Keratinocyte (primary cell): ENCODE data around the gene NUP37. TPM values are rescaled to one million over a fixed set of nuclear protein-coding genes. Genes with fewer than 3 reads are reported as not detected.

ENCODE experiments used
- DNase-seq: peaks from one replicate; pipeline ENCODE4 v3.0.0-alpha.2; 2011; ENCODE audit warnings: low read depth, missing footprints, low spot score
- FAIRE-seq: peaks from 2 replicates; lab custom pipeline; 2011; peaks lifted over from hg19 to GRCh38; lab: Jason Lieb, UNC
- H2AFZ ChIP-seq: 2 replicates; pipeline ENCODE4 v1.6.0; 2012; ENCODE audit warnings: low read length, control low read depth, inconsistent platforms; ENCODE audit not compliant: control insufficient read depth
- H3K27ac ChIP-seq: 2 replicates; pipeline ENCODE4 v1.5.1; 2011; ENCODE audit warnings: low read length; ENCODE audit not compliant: control insufficient read depth, insufficient read depth
- H3K27me3 ChIP-seq: 3 replicates; pipeline ENCODE4 v1.6.0; 2011; ENCODE audit warnings: low read length; ENCODE audit not compliant: control insufficient read depth, insufficient read depth; ENCODE audit errors: extremely low read depth
- H3K36me3 ChIP-seq, 2 experiments: 2 replicates in 1 of 2; 3 replicates in 1 of 2; pipeline ENCODE4 v1.5.1; 2011; ENCODE audit warnings: low read length in 2 of 2, mild to moderate bottlenecking in 1 of 2; ENCODE audit not compliant: control insufficient read depth in 2 of 2, insufficient read depth in 2 of 2; ENCODE audit errors: extremely low read depth in 1 of 2
- H3K4me1 ChIP-seq: 3 replicates; pipeline ENCODE4 v1.5.1; 2011; ENCODE audit warnings: low read length; ENCODE audit not compliant: control insufficient read depth, insufficient read depth; ENCODE audit errors: extremely low read depth
- H3K4me2 ChIP-seq: 3 replicates; pipeline ENCODE4 v1.6.0; 2011; ENCODE audit warnings: low read depth, low read length; ENCODE audit not compliant: control insufficient read depth, insufficient read depth; ENCODE audit errors: extremely low read depth
- H3K4me3 ChIP-seq, 3 experiments: fragments of 200-600 bp in 1 of 3; sonication (generic) in 1 of 3; 2 replicates in 2 of 3; 3 replicates in 1 of 3; pipeline ENCODE4 v1.5.1; 2011 to 2016; ENCODE audit warnings: low read length in 3 of 3, mild to moderate bottlenecking in 3 of 3, control low read depth in 2 of 3, inconsistent platforms in 1 of 3, low read depth in 1 of 3, mixed read lengths in 1 of 3, mixed run types in 1 of 3, moderate library complexity in 1 of 3; ENCODE audit not compliant: control insufficient read depth in 2 of 3, insufficient read depth in 2 of 3; ENCODE audit errors: extremely low read depth in 1 of 3
- H3K79me2 ChIP-seq: 2 replicates; pipeline ENCODE4 v1.6.0; 2012; ENCODE audit warnings: low read length; ENCODE audit not compliant: control insufficient read depth, insufficient read depth
- H3K9ac ChIP-seq: 3 replicates; pipeline ENCODE4 v1.6.0; 2011; ENCODE audit warnings: low read length; ENCODE audit not compliant: control insufficient read depth, insufficient read depth; ENCODE audit errors: extremely low read depth
- H3K9me1 ChIP-seq: 3 replicates; pipeline ENCODE4 v1.6.0; 2011; ENCODE audit warnings: low read length; ENCODE audit not compliant: control insufficient read depth, insufficient read depth; ENCODE audit errors: extremely low read depth
- H3K9me3 ChIP-seq: 2 replicates; pipeline ENCODE4 v1.5.1; 2012; ENCODE audit warnings: low read depth, low read length; ENCODE audit not compliant: control insufficient read depth
- H4K20me1 ChIP-seq: 3 replicates; pipeline ENCODE4 v1.6.0; 2011; ENCODE audit warnings: low read length; ENCODE audit not compliant: control insufficient read depth, insufficient read depth; ENCODE audit errors: extremely low read depth
- CTCF ChIP-seq, 3 experiments: IDR thresholded peaks in 1 of 3; conservative IDR thresholded peaks in 1 of 3; optimal IDR thresholded peaks in 1 of 3; 2 replicates in 2 of 3; 3 replicates in 1 of 3; pipeline versions ENCODE3 to v1.5.1; 2011; ENCODE audit warnings: low read length in 3 of 3, mild to moderate bottlenecking in 3 of 3, moderate library complexity in 2 of 3, control low read depth in 1 of 3, inconsistent platforms in 1 of 3; ENCODE audit not compliant: insufficient read depth in 2 of 3; ENCODE audit errors: extremely low read depth in 1 of 3
- EZH2 ChIP-seq: IDR thresholded peaks from one replicate; pipeline ENCODE4 v1.6.1; 2012; ENCODE audit warnings: inconsistent platforms, mild to moderate bottlenecking, low read length, moderate library complexity
- dilution Hi-C: fragments of 300-500 bp; cut with MboI; formaldehyde crosslinking; loops from one replicate; pipeline ENCODE4 v1.7.0; 2020; ENCODE audit warnings: low sequenced_read_pairs; ENCODE audit not compliant: extremely low pct_ligation_motif_present
- polyA plus RNA-seq, 5 experiments: library from polyadenylated mRNA; depleted of rRNA in 3 of 5; stranded (reverse) in 3 of 5; stranded (forward) in 1 of 5; unstranded in 1 of 5; fragments of >200 nt; gene quantifications; 1 replicate in 1 of 5; 2 replicates in 3 of 5; 3 replicates in 1 of 5; pipeline versions ENCODE4 v1.2.1 to v1.2.3, GENCODE V29; 2011 to 2012; ENCODE audit warnings: missing spikeins in 2 of 5, low read depth in 1 of 5, low replicate concordance in 1 of 5

The NUP37 gene
- polyA plus RNA-seq, 1 donor (not counting 4 experiments of a cell fraction or from before 2014, with no cell fraction given) = 89.8 TPM

GRCh38 chr12:102053062-102053349 is 66.9 kb downstream of the NUP37 start:
- Histone ChIP-seq H3K27me3 (no peaks in the 10 kb centered on the region), H3K9ac (no peak overlapping the region), H4K20me1 (no peaks in the 10 kb centered on the region), H3K79me2 (peaks cover 5% of the 10 kb centered on the region), H3K9me1 (no peaks in the 10 kb centered on the region), H3K4me2 (no peak overlapping the region), H3K4me3 (no peak overlapping the region), H3K36me3 (peaks cover 5 to 7% of the 10 kb centered on the region in 2 experiments), H2AFZ (no peak overlapping the region), H3K9me3 (no peaks in the 10 kb centered on the region), H3K27ac (no peak overlapping the region), H3K4me1 (no peaks in the 10 kb centered on the region)
- no peak for TF ChIP-seq EZH2
- TF ChIP-seq CTCF (optimal IDR thresholded peaks at IDR 0.05 in 1 of 3, IDR thresholded peaks at IDR 0.05 in 1 of 3, conservative IDR thresholded peaks at IDR 0.05 in 1 of 3; ENCODE audit: extremely low read depth in 1 of 3, insufficient read depth in 2 of 3, low read length in 3 of 3) = no peak
- DNase-seq = no peak
- no peak for FAIRE-seq
- dilution Hi-C loops = no loop called here

- Histone ChIP-seq H3K9me3 (no peaks in the 10 kb centered on the region), H3K36me3 (peaks cover 5 to 7% of the 10 kb centered on the region in 2 experiments), H3K9me1 (no peaks in the 10 kb centered on the region), H3K4me2 (no peak overlapping the region), H3K27ac (no peak overlapping the region), H4K20me1 (no peaks in the 10 kb centered on the region), H3K79me2 (peaks cover 5% of the 10 kb centered on the region), H2AFZ (no peak overlapping the region), H3K9ac (no peak overlapping the region), H3K4me3 (no peak overlapping the region), H3K27me3 (no peaks in the 10 kb centered on the region), H3K4me1 (no peaks in the 10 kb centered on the region)
- DNase-seq (no peak), FAIRE-seq (no peak)
- dilution Hi-C loops = no loop called here
- TF ChIP-seq CTCF (optimal IDR thresholded peaks at IDR 0.05 in 1 of 3, IDR thresholded peaks at IDR 0.05 in 1 of 3, conservative IDR thresholded peaks at IDR 0.05 in 1 of 3; ENCODE audit: extremely low read depth in 1 of 3, insufficient read depth in 2 of 3, low read length in 3 of 3) (no peak), EZH2 (no peak)
Observed at GRCh38 chr12:102052192-102053061, 67.5 kb downstream of the NUP37 start.
